Fibroblast of skin of right biceps (primary cell): ENCODE data around the gene GATB.
A peak's percentile ranks its signal among the peaks of the same experiment; 100 is the strongest.

Experiments
- DNase-seq: peaks from one replicate; pipeline ENCODE4 v3.0.0-alpha.2; 2013

The GATB gene

GRCh38 chr4:151672996-151673395 is 87.8 kb downstream of the GATB start:
- DNase-seq, result no peak

DNA sequence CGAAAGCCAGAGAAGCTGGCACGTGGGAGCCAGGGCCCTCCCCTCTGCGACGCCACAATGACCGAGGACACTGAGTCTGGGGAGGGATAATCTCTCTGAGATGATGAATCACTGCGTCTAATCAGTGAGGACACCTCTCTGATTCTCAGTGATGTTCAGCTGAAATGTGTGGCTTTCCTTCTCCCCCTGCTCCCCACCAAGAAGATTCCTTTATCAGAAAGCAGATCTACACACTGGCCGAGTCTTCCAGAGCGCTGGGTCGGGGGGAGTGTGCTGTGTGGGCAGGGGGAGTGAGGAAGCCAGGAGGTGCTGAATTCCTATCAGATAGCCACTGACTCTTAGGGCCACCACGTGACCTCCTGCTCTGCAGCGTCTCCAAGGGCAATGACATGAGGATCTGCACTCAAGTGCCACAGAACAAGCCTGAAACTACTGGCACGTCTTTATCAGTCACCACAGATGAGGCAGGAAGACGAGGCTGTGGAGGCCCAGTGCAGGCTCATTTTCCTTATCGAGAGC is 89.2 kb downstream of the GATB start:
- DNase-seq, result no peak

GRCh38 chr4:151670843-151671242 is 90.0 kb downstream of the GATB start:
- DNase-seq, result no peak

DNA sequence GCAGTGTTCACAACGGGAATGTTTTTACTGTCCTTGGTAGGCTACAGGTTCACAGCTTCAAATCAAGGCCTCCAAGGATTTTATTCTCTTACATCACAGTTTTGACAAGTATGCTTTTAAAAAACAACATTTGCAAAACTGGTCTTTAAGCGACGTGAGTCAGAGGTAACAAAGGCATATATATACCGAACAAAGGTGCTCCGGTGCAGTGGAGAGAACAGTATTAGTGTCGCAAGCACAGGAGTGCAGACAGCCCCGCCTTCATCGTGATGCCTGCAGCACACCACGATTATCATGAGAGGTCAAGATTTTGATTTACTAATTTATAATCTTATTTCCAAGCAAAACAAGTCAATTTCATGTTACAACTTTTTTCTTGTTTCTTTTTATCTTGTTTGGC is 90.8 kb downstream of the GATB start:
- no peak for DNase-seq

DNA sequence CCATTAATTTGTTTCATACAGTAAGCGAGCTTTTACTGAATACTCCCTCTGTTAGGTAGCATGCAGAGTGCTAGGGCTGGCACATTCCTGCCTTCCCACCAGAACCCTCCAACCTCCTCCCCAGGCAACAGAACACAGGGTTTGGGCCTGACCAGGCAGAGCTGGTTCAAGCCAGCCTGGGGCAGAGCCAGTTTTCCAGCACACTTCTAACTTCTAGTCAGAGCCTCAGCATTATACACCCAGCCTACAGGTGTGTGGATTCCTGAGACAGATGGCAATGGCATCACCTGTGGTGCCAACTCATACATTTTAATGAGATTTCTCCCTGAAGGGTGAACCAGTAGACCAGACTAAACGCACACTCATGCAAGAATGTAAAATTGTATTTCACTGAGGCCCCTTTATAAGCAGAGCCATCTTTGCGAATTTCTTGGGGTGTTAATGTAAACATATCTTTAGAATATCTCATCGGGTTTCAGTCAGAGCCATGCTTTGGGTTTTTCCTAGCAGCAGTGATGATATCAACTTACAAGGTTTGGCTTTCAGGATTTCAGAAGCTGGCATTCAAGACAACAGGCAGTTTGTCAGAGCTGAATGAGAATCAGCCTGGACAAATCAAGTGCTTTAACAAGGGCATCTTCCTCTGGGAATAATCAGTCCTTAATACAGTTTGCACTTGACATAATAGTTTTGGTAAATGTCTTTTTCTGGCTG is 92.0 kb downstream of the GATB start:
- DNase-seq, result no peak

- DNase-seq, result no peak
These were observed 93.1 kb downstream of the GATB start for GRCh38 chr4:151667666-151668065.

DNA sequence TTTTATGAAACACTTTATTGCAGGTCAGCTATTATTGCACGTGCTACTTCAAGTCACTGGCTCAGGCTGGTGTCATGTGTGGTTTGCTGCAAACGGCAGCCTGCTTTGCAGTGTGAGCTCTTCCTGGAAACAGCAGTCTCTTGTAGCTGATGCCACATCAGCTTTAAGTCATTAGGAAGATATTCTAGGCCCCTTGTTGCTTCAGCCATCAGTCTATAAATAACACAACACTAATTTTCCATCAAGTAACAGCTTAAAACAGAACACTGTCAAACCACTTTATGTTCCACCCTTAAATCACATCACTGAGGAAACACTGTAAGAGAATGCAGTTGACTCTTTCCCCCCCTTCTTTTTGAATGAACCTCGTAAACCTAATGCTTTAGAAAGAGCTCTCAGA is 93.8 kb downstream of the GATB start:
- DNase-seq, result peak; percentile 64

GRCh38 chr4:151666501-151666900 is 94.3 kb downstream of the GATB start:
- DNase-seq, result no peak

GRCh38 chr4:151665785-151666127 is 95.1 kb downstream of the GATB start:
- DNase-seq, result no peak

- no peak for DNase-seq
These were observed 95.6 kb downstream of the GATB start for GRCh38 chr4:151665022-151665784.

- no peak for DNase-seq
These were observed 96.5 kb downstream of the GATB start for GRCh38 chr4:151664289-151664688.

- DNase-seq, result no peak
These were observed 97.7 kb downstream of the GATB start for GRCh38 chr4:151663109-151663508.

DNA sequence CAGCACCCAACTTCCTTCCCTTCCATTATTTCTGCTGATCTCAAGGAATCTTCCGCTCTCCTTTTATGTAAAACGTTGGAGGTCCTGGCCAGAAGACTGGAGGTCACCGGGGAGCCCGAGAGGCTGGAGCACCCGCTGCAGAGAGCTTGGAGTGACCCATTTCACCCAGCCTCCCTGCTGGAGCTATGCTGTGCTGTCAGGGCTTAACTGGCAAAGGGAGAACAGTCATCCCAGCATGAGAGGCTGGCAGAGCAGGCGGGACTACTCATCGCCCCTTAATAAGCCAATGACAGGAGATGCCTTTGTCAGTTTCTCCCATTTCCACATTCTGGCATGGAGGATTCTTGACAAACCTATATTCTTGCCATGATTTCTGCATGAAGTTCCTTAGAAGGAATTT is 98.9 kb downstream of the GATB start:
- DNase-seq, result no peak

DNA sequence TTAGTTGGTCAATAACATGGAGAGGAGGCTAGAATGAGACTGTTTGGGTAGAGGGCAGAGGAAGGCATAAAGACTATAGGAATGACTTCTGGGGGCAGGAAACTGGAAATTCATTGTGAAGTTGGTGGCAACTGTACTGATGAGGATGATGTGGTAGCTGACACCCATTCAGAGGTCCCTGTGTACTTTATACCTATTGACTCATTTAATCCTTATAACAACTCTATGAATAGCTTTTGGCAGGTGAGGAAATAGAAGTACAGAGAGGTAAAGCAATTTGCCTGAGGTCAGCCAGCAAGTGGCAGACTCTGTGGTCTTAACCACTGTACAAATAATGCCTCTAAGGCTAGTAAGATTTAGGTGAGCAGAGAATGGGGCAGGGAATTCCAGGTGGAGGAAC is 100.1 kb downstream of the GATB start:
- DNase-seq, result no peak

- no peak for DNase-seq
These were observed 101.0 kb downstream of the GATB start for GRCh38 chr4:151659601-151660364.

GRCh38 chr4:151658959-151659600 is 101.7 kb downstream of the GATB start:
- peak; percentile 83 for DNase-seq

GRCh38 chr4:151657896-151658295 is 102.9 kb downstream of the GATB start:
- DNase-seq, result no peak

GRCh38 chr4:151656058-151656457 is 104.7 kb downstream of the GATB start:
- no peak for DNase-seq

DNA sequence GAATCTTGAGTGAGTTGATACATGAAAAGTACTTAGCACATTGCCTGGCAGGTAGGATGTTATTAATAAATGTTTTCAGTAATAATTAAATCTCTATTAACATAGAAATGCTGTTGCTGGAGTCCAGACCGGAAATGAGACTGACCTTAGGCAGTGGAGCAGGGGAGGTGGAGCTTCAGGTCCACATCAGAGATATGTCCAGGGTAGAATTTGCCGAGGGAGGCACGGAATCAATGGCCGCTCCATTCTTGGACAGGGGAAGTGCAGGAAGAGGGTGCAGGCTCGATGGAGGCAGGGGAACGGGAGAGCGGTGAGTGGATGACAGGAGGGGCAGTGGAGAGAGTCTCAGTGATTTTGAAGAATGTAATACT is 107.3 kb downstream of the GATB start:
- DNase-seq, result no peak

- peak; percentile 63 for DNase-seq
These were observed 107.8 kb downstream of the GATB start for GRCh38 chr4:151652841-151653547.

GRCh38 chr4:151651496-151651895 is 109.3 kb downstream of the GATB start:
- DNase-seq, result no peak

GRCh38 chr4:151649479-151649878 is 111.3 kb downstream of the GATB start:
- no peak for DNase-seq

- no peak for DNase-seq
These were observed 114.5 kb downstream of the GATB start for GRCh38 chr4:151646322-151646721.
